Heart left ventricle (tissue), 13 donors: ENCODE data around the gene PLA2G2E.

Experiments
- POLR2A ChIP-seq, 2 donors: fragments of 450-650 bp; IDR thresholded peaks; one replicate each; pipeline ENCODE4 v1.6.1; 2017; ENCODE audit warnings: antibody characterized with exemption in 2 of 2, mild to moderate bottlenecking in 2 of 2, moderate library complexity in 2 of 2
- TF ChIP-seq, protein P1 (sequence below), 12 donors: fragments of 200-600 bp; sonication (generic) in 4 of 12; IDR thresholded peaks; one replicate each; pipeline versions ENCODE4 v1.5.0 to v1.8.0; 2018 to 2022; ENCODE audit warnings: antibody characterized with exemption in 12 of 12, mild to moderate bottlenecking in 5 of 12
- donor health status: ischemic (EF 13 %, LVEDD 7.1; RV severe dilation, severe dysfunction).
- donor health status: DM: no; HTN: yes; CAD: no.
- donor health status: DM: no; HTN: no; CAD: no.
- donor health status: ischemic (EF 25% LVEDD 6.9; RV normal size, moderate dysfunction).
- donor health status: ischemic (EF 25% LVEDD 5.7; RV mildly dilated, moderate dysfunction).
- donor health status: ischemic (EF 35%, LVEDD 5.7; RV mildly dilated, moderate dysfunction).
- donor health status: nonischemic (EF 11% LVEDD 7.7; RV severe dilation, severe dysfunction).
- donor health status: DM: yes; HTN: yes; CAD: no.
- donor health status: PGD.
- donor health status: ischemic (EF 29% LVEDD 5.4; RV normal size, mild dysfunction).
- donor health status: nonischemic (EF 23%, LVEDD 6.1; RV moderate dilation, normal function).

DNA sequence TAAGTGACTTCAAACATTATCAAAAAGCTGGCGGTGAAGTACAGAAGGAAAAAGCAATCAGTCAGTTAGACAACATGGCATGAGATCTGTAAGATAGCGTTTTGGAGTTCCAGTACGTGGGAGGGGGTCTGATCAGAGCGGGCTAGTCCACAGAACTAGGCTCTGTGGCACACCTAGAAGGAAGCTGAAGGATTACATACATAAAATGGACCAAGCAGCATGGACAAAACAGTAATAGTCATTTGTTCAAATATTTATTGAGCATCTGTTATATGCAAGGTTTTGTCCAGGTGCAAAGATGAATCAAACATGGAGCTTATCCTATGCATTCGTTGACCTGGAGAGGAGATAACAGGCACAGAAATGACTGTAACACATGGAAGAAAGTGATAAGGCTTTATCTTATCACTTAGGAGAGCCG, 22.9 kb upstream of the PLA2G2E start:
- TF ChIP-seq, protein P1, sequence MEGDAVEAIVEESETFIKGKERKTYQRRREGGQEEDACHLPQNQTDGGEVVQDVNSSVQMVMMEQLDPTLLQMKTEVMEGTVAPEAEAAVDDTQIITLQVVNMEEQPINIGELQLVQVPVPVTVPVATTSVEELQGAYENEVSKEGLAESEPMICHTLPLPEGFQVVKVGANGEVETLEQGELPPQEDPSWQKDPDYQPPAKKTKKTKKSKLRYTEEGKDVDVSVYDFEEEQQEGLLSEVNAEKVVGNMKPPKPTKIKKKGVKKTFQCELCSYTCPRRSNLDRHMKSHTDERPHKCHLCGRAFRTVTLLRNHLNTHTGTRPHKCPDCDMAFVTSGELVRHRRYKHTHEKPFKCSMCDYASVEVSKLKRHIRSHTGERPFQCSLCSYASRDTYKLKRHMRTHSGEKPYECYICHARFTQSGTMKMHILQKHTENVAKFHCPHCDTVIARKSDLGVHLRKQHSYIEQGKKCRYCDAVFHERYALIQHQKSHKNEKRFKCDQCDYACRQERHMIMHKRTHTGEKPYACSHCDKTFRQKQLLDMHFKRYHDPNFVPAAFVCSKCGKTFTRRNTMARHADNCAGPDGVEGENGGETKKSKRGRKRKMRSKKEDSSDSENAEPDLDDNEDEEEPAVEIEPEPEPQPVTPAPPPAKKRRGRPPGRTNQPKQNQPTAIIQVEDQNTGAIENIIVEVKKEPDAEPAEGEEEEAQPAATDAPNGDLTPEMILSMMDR (IDR thresholded peaks at IDR 0.05), result no peak
- TF ChIP-seq POLR2A (IDR thresholded peaks at IDR 0.05), result no peak
